ENCODE data around the gene HNF1A. TPM values are rescaled to one million over a fixed set of nuclear protein-coding genes. Genes with fewer than 3 reads are reported as not detected.
A peak's percentile ranks its signal among the peaks of the same experiment; 100 is the strongest.

The HNF1A gene, protein sequence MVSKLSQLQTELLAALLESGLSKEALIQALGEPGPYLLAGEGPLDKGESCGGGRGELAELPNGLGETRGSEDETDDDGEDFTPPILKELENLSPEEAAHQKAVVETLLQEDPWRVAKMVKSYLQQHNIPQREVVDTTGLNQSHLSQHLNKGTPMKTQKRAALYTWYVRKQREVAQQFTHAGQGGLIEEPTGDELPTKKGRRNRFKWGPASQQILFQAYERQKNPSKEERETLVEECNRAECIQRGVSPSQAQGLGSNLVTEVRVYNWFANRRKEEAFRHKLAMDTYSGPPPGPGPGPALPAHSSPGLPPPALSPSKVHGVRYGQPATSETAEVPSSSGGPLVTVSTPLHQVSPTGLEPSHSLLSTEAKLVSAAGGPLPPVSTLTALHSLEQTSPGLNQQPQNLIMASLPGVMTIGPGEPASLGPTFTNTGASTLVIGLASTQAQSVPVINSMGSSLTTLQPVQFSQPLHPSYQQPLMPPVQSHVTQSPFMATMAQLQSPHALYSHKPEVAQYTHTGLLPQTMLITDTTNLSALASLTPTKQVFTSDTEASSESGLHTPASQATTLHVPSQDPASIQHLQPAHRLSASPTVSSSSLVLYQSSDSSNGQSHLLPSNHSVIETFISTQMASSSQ
- total RNA-seq: under 1 TPM in 2 of 3 donors, not detected in 1; 0.29 to 0.33 TPM

DNA sequence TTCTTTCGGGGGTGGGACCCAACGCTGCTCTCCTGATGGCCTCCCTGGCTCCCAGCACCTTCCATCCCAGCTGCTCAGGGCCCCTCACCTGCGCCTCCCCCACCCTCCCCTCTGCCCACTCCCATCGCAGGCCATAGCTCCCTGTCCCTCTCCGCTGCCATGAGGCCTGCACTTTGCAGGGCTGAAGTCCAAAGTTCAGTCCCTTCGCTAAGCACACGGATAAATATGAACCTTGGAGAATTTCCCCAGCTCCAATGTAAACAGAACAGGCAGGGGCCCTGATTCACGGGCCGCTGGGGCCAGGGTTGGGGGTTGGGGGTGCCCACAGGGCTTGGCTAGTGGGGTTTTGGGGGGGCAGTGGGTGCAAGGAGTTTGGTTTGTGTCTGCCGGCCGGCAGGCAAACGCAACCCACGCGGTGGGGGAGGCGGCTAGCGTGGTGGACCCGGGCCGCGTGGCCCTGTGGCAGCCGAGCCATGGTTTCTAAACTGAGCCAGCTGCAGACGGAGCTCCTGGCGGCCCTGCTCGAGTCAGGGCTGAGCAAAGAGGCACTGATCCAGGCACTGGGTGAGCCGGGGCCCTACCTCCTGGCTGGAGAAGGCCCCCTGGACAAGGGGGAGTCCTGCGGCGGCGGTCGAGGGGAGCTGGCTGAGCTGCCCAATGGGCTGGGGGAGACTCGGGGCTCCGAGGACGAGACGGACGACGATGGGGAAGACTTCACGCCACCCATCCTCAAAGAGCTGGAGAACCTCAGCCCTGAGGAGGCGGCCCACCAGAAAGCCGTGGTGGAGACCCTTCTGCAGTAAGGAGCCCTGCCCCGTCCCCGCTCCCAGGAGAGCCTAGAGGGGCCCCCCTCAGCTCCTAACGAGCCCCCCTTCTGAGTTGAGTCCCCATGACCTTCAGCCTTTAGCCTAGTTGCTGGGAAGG is at the start of gene HNF1A:
Gene HNF1A (plus strand): TSS at position 248 of the 924 bp plus-strand sequence. CDS start 226 bp downstream, at position 474.
- intact Hi-C loops (cut with DNase I; ENCODE audit: low total_unique reads): no loop called here
- H3K27me3 ChIP-seq: no peaks in the 10 kb centered on the region
- H3K4me3 ChIP-seq: no peak within 1 kb of the TSS
- no peaks in the 10 kb centered on the region for H3K36me3 ChIP-seq
- TF ChIP-seq POLR2AphosphoS5 (IDR thresholded peaks at IDR 0.05) (no peak), POLR2A (IDR thresholded peaks at IDR 0.05) (no peak)
- TF ChIP-seq, protein P1, sequence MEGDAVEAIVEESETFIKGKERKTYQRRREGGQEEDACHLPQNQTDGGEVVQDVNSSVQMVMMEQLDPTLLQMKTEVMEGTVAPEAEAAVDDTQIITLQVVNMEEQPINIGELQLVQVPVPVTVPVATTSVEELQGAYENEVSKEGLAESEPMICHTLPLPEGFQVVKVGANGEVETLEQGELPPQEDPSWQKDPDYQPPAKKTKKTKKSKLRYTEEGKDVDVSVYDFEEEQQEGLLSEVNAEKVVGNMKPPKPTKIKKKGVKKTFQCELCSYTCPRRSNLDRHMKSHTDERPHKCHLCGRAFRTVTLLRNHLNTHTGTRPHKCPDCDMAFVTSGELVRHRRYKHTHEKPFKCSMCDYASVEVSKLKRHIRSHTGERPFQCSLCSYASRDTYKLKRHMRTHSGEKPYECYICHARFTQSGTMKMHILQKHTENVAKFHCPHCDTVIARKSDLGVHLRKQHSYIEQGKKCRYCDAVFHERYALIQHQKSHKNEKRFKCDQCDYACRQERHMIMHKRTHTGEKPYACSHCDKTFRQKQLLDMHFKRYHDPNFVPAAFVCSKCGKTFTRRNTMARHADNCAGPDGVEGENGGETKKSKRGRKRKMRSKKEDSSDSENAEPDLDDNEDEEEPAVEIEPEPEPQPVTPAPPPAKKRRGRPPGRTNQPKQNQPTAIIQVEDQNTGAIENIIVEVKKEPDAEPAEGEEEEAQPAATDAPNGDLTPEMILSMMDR (IDR thresholded peaks at IDR 0.05): no peak
- no peak for DNase-seq (ENCODE audit: low spot score in 2 of 2)
- no peak within 1 kb of the TSS for H3K27ac ChIP-seq
- no peaks in the 10 kb centered on the region for H3K4me1 ChIP-seq
- H3K9me3 ChIP-seq: no peaks in the 10 kb centered on the region

DNA sequence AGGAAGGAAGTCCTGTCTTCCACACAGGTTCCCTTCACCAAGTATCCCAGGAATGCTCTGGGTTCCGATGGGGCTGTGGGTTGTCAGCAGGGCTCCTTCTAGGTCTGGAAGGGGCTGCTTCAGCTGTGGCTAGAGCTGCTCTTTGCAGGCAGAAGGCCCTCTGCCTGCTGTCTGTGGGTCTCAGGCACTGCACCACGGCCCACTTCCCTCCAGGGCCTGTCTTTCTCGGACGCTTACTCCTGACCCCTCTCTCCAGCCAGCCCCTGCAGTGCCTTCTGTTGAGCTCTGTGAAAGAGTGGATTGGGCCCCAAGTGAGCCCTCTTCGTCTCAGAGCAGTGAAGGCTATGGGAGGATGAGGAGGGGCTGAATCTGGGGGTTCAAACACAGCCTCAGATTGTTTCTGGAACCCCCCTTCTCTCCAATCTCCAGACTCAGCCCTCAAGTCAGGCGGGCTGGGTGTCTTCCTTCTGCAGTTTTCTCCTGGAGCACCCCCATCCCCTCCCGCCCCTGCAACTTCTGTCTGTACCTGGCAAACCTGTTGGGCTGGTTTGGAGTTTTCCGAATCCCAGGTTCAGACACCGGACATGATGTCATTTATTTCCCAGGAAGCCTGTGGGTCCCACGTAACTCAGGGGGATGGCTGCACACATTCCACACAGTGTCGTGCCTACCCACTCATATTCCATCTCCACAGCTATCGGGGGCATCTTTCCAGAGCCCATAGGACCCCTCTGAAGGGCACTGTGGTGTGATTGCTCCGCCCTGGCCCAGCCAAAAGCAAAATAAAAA is 49.3 kb upstream of the HNF1A start:
- peak overlapping the region in 1 of 3 donors; percentile 24 for H3K4me3 ChIP-seq
- H3K36me3 ChIP-seq: no peaks in the 10 kb centered on the region
- peak overlapping the region; percentile 54 to 56 for H3K27ac ChIP-seq
- H3K27me3 ChIP-seq: no peaks in the 10 kb centered on the region
- no peaks in the 10 kb centered on the region for H3K9me3 ChIP-seq
- peak in 1 of 3 donors; percentile 41 for TF ChIP-seq POLR2AphosphoS5 (IDR thresholded peaks at IDR 0.05)
- no peak for TF ChIP-seq POLR2A (IDR thresholded peaks at IDR 0.05)
- intact Hi-C loops (cut with DNase I; ENCODE audit: low total_unique reads): no loop called here
- peak; percentile 78 to 83 for DNase-seq (ENCODE audit: low spot score in 2 of 2)
- H3K4me1 ChIP-seq: no peaks in the 10 kb centered on the region

DNA sequence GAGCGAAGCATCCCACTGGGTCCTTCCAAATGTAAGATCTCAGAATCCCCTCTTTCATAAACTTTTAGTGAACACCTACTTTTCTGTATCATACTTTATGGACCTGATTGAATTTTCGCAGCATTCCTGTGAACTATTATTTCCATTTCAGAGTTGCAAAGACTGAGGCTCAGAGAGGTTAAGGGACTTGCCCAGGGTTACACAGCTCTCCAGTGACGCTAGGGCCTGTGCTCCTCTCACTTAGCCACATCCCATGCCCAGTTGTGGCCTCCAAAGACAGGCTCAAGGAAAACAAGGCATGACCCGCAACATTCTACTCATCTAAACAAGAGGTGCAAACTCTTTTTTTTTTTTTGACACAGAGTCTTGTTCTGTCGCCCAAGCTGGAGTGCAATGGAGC is 48.3 kb upstream of the HNF1A start:
- H3K36me3 ChIP-seq: no peaks in the 10 kb centered on the region
- no peaks in the 10 kb centered on the region for H3K27me3 ChIP-seq
- H3K4me3 ChIP-seq: no peak overlapping the region
- no peak overlapping the region for H3K27ac ChIP-seq
- no peaks in the 10 kb centered on the region for H3K9me3 ChIP-seq
- TF ChIP-seq, protein P1 (IDR thresholded peaks at IDR 0.05): no peak
- TF ChIP-seq POLR2A (IDR thresholded peaks at IDR 0.05): no peak
- TF ChIP-seq POLR2AphosphoS5 (IDR thresholded peaks at IDR 0.05): no peak
- DNase-seq (ENCODE audit: low spot score in 2 of 2): peak in 1 of 2 donors; percentile 14
- intact Hi-C loops (cut with DNase I; ENCODE audit: low total_unique reads): no loop called here
- H3K4me1 ChIP-seq: no peaks in the 10 kb centered on the region

DNA sequence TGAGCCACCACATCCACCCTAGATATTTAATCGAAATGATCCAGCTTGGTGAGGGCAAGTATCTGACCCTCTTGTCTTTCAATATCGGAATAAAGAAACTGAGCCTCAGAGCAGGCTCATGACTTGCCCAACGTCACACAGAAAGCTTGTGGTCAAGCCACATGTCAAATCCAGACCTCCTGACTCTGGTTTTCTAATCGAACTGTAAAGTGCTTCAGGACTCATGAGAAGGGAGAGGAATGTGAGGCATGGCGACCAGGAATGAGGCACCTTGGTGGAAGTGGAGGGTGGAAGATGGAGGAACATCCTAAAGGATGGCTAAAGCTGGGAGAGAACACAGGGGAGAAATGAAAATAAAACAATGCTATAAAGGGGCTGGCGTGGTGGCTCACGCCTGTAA is 46.3 kb upstream of the HNF1A start:
- Histone ChIP-seq H3K4me3 (no peak overlapping the region), H3K9me3 (no peaks in the 10 kb centered on the region), H3K36me3 (no peaks in the 10 kb centered on the region), H3K4me1 (no peaks in the 10 kb centered on the region), H3K27ac (no peak overlapping the region), H3K27me3 (no peaks in the 10 kb centered on the region)
- TF ChIP-seq, protein P1 (IDR thresholded peaks at IDR 0.05): no peak
- TF ChIP-seq POLR2AphosphoS5 (IDR thresholded peaks at IDR 0.05) (no peak), POLR2A (IDR thresholded peaks at IDR 0.05) (no peak)
- no peak for DNase-seq (ENCODE audit: low spot score in 2 of 2)
- intact Hi-C loops (cut with DNase I; ENCODE audit: low total_unique reads): no loop called here
